Prostate gland (tissue), 2 donors: ENCODE data around the gene CRAT. TPM values are rescaled to one million over a fixed set of nuclear protein-coding genes. Genes with fewer than 3 reads are reported as not detected.
"Not testable (repeated sequence)": the region's sequence is repeated elsewhere in the genome, so short reads cannot be mapped to it uniquely, and the experiment has no call there.

Source experiments
- DNase-seq: peaks from one replicate; pipeline ENCODE4 v3.0.0-alpha.2; 2019; ENCODE audit warnings: low spot score
- H3K27ac ChIP-seq, 2 donors: fragments of 200-600 bp; sonication (generic); 2 replicates each; pipeline ENCODE4 v1.5.1; 2017 to 2019
- H3K27me3 ChIP-seq: fragments of 200-600 bp; sonication (generic); replicated peaks from 2 replicates; pipeline ENCODE4 v1.5.1; 2019; ENCODE audit not compliant: insufficient read depth
- H3K36me3 ChIP-seq, 2 donors: fragments of 200-600 bp; sonication (generic); 1 replicate in 1 of 2; 2 replicates in 1 of 2; pipeline versions ENCODE4 v1.5.1 to v1.8.1; 2017 to 2019
- H3K4me1 ChIP-seq: fragments of 200-600 bp; sonication (generic); replicated peaks from 2 replicates; pipeline ENCODE4 v1.5.1; 2019
- H3K4me3 ChIP-seq, 2 donors: fragments of 200-600 bp; sonication (generic); 2 replicates each; pipeline ENCODE4 v1.5.1; 2017 to 2019
- H3K9me3 ChIP-seq: fragments of 200-600 bp; sonication (generic); 2 replicates; pipeline ENCODE4 v1.5.1; 2017
- POLR2A ChIP-seq: fragments of 450-650 bp; IDR thresholded peaks from one replicate; pipeline ENCODE4 v1.6.1; 2016; ENCODE audit warnings: antibody characterized with exemption, mild to moderate bottlenecking
- POLR2AphosphoS5 ChIP-seq: sonication (generic); formaldehyde crosslinking; IDR thresholded peaks from one replicate; pipeline ENCODE4 v1.6.1; 2017; ENCODE audit warnings: antibody characterized with exemption
- WGBS: methylation state at CpG from one replicate; pipeline ENCODE4 v1.1.5; 2018; 5-methylcytosine and 5-hydroxymethylcytosine counted together
- intact Hi-C: fragments of 100-400 bp; cut with DNase I; formaldehyde crosslinking; loops from one replicate; pipeline ENCODE4 v1.14.2; 2022
- total RNA-seq, 2 donors: library from RNA; depleted of rRNA; stranded (reverse); fragments of >200 nt; gene quantifications; one replicate each; pipeline ENCODE4 v1.1.0, GENCODE V29; 2016
- TF ChIP-seq, protein P1 (sequence below), 4 experiments: fragments of 200-600 bp in 2 of 4; fragments of 450-650 bp in 2 of 4; sonication (generic) in 2 of 4; IDR thresholded peaks; 1 replicate in 3 of 4; 2 replicates in 1 of 4; pipeline ENCODE4 v1.5.1; 2016 to 2019; ENCODE audit warnings: antibody characterized with exemption in 4 of 4, mild to moderate bottlenecking in 2 of 4, moderate library complexity in 2 of 4

The CRAT gene
- total RNA-seq, 2 donors from 2014 or later = 59.8 to 98.3 TPM

DNA sequence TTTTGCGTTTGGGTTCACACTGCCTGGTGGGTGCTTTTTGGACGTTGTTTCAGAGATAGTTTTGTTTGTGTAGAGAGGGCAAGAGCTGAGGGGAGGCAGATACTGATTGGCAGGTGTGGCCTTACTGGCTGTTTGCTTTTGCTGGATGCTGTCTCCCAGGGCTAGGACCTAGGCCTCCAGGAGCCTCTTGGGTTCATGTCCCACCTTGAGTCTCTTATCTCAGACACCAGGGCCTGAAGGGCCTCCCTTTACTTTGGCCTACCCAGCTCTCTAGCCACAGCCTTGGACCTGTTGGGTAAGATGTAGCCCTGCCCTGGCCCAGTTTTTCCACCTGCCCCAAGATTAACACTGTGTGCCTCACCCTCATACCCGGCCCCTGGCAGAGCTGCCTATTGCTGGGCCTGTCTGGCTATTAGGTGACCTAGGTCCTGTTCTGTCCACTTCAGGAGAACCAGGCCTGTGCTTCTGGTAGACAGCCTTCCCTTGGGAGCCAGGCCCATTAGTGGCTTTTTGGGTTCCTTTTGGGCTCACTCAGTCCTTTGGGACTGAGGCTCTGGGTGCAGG, 14.0 kb upstream of the CRAT start:
- Histone ChIP-seq H3K9me3 (no peaks in the 10 kb centered on the region), H3K4me3 (no peak overlapping the region), H3K36me3 (no peaks in the 10 kb centered on the region), H3K27ac (no peak overlapping the region), H3K4me1 (peaks cover 7% of the 10 kb centered on the region), H3K27me3 (no peaks in the 10 kb centered on the region)
- no peak for DNase-seq
- WGBS = 68% methylated on average over 3 of the region's 3 CpGs
- intact Hi-C loops = no loop called here
- TF ChIP-seq POLR2A = no peak
- TF ChIP-seq, protein P1, sequence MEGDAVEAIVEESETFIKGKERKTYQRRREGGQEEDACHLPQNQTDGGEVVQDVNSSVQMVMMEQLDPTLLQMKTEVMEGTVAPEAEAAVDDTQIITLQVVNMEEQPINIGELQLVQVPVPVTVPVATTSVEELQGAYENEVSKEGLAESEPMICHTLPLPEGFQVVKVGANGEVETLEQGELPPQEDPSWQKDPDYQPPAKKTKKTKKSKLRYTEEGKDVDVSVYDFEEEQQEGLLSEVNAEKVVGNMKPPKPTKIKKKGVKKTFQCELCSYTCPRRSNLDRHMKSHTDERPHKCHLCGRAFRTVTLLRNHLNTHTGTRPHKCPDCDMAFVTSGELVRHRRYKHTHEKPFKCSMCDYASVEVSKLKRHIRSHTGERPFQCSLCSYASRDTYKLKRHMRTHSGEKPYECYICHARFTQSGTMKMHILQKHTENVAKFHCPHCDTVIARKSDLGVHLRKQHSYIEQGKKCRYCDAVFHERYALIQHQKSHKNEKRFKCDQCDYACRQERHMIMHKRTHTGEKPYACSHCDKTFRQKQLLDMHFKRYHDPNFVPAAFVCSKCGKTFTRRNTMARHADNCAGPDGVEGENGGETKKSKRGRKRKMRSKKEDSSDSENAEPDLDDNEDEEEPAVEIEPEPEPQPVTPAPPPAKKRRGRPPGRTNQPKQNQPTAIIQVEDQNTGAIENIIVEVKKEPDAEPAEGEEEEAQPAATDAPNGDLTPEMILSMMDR (IDR thresholded peaks at IDR 0.05) = no peak
- TF ChIP-seq POLR2AphosphoS5 = no peak

DNA sequence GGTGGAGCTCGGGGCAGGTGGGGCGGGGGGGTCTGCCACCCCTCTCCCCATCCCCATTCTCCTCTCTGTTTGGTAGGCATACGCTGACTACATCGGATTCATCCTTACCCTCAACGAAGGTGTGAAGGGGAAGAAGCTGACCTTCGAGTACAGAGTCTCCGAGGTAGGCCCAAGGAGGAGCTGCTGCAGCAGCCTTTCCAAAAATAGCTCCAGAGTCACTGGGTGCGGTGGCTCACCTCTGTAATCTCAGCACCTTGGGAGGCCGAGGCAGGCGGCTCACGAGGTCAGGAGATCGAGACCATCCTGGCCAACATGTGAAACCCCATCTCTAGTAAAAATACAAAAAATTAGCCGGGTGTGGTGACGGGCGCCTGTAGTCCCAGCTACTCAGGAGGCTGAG, 12.4 kb upstream of the CRAT start:
- DNase-seq, H3K27me3 ChIP-seq, H3K4me3 ChIP-seq, H3K4me1 ChIP-seq, H3K9me3 ChIP-seq, intact Hi-C loops, H3K27ac ChIP-seq, H3K36me3 ChIP-seq: not testable (repeated sequence)
- 97% methylated on average over 15 of the region's 15 CpGs for WGBS

DNA sequence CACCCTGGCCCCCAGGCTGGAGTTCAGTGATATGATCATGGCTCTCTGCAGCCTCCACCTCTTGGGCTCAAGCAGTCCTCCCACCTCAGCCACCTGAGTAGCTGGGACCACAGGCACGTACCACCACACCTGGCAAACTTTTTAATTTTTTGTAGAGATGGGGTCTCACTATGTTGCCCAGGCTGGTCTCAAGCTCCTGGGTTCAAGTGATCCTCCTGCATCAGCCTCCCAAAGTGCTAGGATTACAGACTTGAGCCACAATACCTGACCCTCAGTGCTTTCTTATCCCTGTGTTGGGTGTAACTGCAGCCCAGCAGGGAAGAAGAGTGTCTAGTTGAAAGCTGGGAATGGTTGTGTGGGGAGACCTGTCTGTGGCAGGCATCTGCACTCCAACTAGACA, 11.5 kb upstream of the CRAT start:
- H3K36me3 ChIP-seq = no peaks in the 10 kb centered on the region
- intact Hi-C loops = no loop called here
- 83% methylated on average over 1 of the region's 1 CpG for WGBS
- no peaks in the 10 kb centered on the region for H3K27me3 ChIP-seq
- peak overlapping the region in 1 of 2 donors; percentile 42 for H3K27ac ChIP-seq
- H3K4me1 ChIP-seq = peaks cover 7% of the 10 kb centered on the region
- DNase-seq = no peak
- H3K4me3 ChIP-seq = no peak overlapping the region
- TF ChIP-seq POLR2AphosphoS5 = no peak
- TF ChIP-seq, protein P1 (IDR thresholded peaks at IDR 0.05) = no peak
- TF ChIP-seq POLR2A = no peak
- H3K9me3 ChIP-seq = no peaks in the 10 kb centered on the region

DNA sequence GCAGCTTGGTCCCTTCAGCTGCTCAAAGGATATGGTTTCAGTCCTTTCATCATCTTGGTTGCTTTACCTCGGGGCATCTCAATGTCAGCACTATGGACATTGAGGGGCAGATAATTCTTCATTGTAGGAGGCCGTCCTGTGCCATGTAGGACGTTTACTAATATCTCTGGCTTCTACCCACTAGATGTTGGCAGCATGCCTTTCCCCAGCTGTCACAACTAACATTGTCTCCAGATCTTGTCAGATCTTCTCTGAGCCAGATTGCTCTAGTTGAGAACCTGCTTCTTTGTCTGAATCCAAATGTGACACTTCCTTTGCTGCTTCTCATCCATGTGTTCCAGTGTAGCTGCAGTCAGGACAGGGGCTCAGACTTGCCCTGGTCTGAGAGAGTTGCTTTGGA, 10.9 kb upstream of the CRAT start:
- peak; percentile 62 for DNase-seq
- Histone ChIP-seq H3K27ac (peak overlapping the region in 1 of 2 donors; percentile 42), H3K4me3 (no peak overlapping the region), H3K27me3 (no peaks in the 10 kb centered on the region), H3K9me3 (no peaks in the 10 kb centered on the region), H3K4me1 (peaks cover 7% of the 10 kb centered on the region), H3K36me3 (no peaks in the 10 kb centered on the region)
- TF ChIP-seq POLR2AphosphoS5 = peak; percentile 63
- no peak for TF ChIP-seq POLR2A
- WGBS = 27% methylated on average over 3 of the region's 3 CpGs
- intact Hi-C loops = no loop called here

DNA sequence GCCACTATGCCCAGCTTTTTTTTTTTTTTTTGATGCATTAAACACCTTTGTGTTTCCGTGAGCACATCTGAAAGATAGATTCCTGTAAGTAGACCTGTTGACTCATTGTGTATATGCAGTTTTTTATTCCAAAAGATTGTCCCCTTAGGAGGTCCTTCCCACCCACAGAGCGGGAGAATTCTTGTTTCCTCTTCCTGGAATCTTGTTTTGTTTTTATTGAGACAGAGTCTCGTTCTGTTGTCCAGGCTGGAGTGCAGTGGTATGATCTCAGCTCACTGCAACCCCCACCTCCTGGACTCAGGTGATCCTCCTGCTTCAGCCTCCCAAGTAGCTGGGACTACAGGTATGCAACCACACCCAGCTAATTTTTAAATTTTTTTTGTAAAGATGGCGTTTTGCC, 8.2 kb upstream of the CRAT start:
- Histone ChIP-seq H3K27ac (no peak overlapping the region), H3K27me3 (no peaks in the 10 kb centered on the region), H3K36me3 (no peaks in the 10 kb centered on the region), H3K4me3 (no peak overlapping the region), H3K9me3 (no peaks in the 10 kb centered on the region), H3K4me1 (peaks cover 14% of the 10 kb centered on the region)
- WGBS = 73% methylated on average over 4 of the region's 4 CpGs
- no peak for DNase-seq
- intact Hi-C loops = no loop called here
- TF ChIP-seq POLR2AphosphoS5 (no peak), POLR2A (no peak)
- TF ChIP-seq, protein P1 (IDR thresholded peaks at IDR 0.05) = no peak

DNA sequence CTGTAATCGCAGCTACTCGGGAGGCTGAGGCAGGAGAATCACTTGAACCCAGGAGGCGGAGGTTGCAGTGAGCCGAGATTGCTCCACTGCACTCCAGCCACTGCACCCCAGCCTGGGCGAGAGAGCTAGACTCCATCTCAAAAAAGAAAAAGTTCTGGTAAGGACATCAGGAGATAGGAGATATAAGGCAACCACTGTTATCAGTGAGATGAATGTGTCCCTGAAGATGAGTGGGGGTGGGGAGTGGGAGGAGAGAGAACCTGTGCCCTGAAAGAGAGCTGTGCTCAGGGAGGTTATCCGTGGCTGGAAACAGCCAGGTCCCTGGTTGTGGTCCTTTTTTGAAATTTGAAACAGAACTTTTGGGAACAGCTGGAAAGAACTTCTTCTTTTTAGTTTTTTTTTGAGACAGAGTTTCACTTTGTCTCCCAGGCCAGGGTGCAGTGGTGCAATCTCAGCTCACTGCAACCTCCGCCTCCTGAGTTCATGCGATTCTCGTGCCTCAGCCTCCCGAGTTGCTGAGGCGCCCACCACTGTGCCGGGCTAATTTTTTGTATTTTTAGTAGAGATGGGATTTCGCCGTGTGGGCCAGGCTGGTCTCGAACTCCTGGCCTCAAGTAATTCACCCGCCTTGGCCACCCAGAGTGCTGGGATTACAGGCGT, 3.2 kb upstream of the CRAT start:
- Histone ChIP-seq H3K4me1 (peaks cover 14% of the 10 kb centered on the region), H3K9me3 (no peaks in the 10 kb centered on the region), H3K27ac (peak overlapping the region; percentile 23 to 71), H3K36me3 (no peaks in the 10 kb centered on the region), H3K27me3 (no peaks in the 10 kb centered on the region), H3K4me3 (no peak overlapping the region)
- intact Hi-C loops = no loop called here
- TF ChIP-seq POLR2AphosphoS5 (no peak), POLR2A (no peak)
- TF ChIP-seq, protein P1 (IDR thresholded peaks at IDR 0.05) = no peak
- WGBS = 86% methylated on average over 17 of the region's 17 CpGs
- DNase-seq = no peak

DNA sequence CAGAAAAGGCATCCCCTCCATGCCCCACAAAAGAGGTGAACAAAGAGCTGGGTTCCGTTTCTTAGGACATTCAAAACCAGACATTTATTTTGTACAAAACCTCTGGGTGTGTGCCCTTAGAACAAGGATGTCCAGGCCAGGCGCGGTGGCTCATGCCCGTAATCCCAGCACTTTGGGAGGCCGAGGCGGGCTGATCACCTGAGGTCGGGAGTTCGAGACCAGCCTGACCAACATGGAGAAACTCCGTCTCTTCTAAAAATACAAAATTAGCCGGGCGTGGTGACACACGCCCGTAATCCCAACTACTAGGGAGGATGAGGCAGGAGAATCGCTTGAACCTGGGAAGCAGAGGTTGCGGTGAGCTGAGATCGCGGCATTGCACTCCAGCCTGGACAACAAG, 1.9 kb upstream of the CRAT start:
- peak overlapping the region; percentile 87 to 89 for H3K4me3 ChIP-seq

More for the DNA sequence above, 1.9 kb upstream of the CRAT start:
- H3K27ac ChIP-seq = peak overlapping the region; percentile 95 to 96
- H3K4me1 ChIP-seq = peaks cover 14% of the 10 kb centered on the region
- H3K27me3 ChIP-seq, DNase-seq, H3K36me3 ChIP-seq, intact Hi-C loops, H3K9me3 ChIP-seq: not testable (repeated sequence)
- 86% methylated on average over 17 of the region's 17 CpGs for whole genome bisulfite sequencing
